Stimulated activated CD8-positive, alpha-beta memory T cell treated with anti-CD3 and anti-CD28 coated beads, Interleukin-15, amount 100 ng/mL, for 1 hour (primary cell): ENCODE measurements around the gene RNF126.

Experiments
- DNase-seq: peaks from one replicate; pipeline ENCODE4 v3.0.0-alpha.2; 2020; ENCODE audit warnings: low read depth

The RNF126 gene

GRCh38 chr19:662207-662961 is 630 bp downstream of the RNF126 start:
- peak; percentile 36 for DNase-seq

GRCh38 chr19:661427-662196 is 1.4 kb downstream of the RNF126 start:
- peak; percentile 49 for DNase-seq

DNA sequence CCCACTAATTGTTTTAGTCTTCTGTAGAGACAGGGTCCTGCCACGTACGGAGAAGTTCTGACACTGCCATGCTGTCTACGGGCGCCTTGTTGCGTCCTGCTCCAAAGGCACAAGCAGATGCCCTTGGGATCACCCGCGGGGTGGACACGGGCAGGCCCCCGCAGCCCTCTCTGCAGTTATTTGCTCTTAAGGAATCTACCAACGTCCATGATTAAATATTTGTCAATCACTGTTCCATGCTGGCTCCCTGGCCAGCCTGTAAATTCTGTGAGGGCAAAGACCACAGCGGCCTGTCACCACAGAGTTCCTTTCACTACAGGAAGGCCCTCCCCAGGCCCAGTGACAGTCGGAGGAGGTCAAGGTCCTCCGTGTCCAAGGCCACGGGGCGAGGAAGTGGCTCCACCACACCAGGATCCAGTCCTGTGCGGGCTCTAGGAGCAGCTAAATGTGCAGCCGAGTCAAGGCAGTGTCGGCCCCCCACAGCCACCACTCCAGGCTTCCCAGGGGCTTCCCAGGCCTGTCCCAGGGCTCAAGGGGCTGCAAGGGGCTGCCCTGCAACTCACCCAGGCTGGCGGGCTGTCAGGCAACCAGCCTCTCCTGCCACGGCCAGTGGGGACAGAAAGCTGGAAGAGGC is 2.1 kb downstream of the RNF126 start:
- DNase-seq = no peak

DNA sequence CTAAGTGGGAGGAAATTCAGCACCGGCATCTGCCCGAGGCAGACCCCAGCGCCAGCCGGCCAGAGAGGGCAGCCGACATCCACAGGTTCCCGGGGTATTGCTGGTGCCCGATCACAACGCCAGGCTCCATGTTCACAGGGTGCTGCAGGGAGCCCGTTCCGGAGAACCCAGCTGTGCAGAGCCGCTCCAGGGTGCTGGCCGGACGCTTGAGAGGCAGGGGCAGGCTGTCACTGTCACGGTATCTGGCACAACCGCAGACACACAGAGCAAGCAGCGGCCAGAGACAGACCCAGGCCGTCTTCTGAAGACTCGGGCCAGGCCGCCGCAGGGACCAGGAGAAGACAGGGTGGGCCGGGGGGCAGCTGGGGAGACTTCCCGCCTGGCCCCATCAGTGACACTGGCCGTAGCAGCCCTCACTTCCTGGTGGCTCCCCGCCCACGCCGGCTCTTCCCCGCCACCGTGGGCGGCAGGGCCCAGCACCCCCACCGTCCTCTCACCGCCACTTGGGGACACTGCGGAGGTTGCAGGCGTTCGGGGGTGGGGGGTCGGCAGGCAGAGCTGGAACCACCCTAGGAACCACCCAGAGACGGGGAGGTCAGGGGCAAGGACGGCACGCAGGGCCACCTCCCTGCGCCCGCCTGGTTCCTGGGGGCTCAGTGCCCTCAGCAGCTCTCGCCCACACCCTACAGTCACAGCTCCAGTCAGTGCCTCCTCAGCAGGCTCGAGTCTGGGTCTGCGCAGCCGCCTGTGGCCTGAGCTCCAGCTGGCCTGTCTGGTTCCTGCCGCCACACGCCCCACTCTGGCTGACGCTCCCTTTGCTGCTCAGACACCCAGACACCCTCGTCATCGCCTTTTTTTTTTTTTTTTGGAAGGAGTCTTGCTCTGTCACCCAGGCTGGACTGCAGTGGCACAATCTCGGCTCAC is 3.8 kb downstream of the RNF126 start:
- DNase-seq = no peak

- no peak for DNase-seq
These were observed 4.8 kb downstream of the RNF126 start for GRCh38 chr19:658059-658839.

DNA sequence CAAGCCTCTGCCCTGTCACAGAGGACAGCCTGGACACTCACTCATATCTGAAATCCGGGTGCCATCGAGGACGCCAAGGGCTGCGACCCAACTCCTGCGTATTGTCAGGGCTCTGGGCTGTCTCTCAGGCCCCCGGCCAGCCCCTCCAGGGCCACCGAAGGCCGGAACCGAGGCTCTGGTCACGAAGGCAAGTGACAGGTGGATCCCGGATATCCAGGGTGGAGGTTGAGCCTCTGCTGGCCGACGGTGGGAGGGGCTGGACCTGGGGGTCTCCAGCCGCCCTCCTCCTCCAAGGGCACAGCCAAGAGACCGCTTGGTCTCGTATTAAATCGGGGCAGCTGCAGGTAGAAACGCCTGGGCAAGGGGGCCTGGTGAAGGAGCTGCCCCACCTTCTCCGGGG is 5.4 kb downstream of the RNF126 start:
- DNase-seq = no peak

DNA sequence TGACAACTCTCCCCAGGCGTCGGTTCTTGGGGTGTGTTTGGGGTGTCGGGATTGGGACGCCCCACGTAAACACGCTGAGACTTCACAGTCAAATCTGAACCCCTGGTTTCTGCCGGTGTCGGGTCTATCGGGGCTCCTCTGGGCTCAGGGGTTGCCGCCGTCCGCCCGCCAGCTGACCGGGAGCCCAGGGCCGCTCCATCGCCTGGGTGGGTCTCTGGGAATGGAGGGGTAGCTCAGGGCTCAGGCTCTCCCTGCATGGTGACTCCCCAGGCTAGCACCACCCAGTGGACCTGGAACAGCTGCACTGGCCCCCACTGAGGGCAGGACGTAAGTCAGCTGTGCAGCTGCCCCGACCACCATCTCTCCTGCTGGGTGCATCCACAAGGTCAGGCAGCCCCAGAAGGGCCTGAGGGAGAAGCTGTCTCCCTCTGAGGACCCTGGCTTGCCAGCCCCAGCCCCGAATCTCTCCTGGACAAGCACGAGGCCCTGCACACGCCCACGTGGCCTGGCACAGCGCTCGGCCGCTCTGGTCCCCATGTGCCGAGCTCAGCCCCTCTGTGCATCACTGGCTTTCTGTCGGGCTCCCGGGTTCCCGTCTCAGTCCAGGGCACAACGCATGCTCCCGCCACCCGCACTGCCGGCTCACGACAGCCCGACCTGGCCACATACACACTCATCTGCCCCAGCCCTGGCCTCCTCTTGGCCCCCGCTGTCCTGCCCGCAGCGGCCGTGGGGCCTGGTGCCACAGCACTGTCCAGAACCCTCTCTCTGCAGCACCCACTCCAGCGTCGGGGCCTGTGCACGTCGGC is 6.1 kb downstream of the RNF126 start:
- DNase-seq = no peak

GRCh38 chr19:655691-656090 is 7.3 kb downstream of the RNF126 start:
- DNase-seq = no peak

GRCh38 chr19:653425-653824 is 9.6 kb downstream of the RNF126 start:
- no peak for DNase-seq

GRCh38 chr19:652467-653389 is 10.3 kb downstream of the RNF126 start:
- no peak for DNase-seq

DNA sequence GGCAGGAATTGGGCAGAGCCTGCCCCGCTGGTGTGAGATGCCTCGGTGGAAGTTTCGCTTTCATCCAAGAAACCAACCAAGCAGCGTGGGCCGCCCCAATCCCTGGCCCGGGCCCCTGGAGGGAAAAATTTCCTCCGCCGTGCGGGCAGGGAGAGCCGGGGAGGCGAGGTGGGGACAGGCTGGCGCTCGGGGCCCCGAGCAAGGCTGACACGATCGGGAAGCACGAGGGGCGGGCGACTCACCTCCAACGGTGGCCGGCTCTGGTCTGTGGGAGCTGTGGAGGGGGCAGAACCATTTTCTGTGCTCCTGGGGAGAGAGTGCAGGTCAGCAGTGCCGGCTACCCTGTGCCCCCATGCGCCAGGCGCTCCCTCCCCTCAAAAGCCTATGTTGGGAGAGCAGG is 11.0 kb downstream of the RNF126 start:
- no peak for DNase-seq

DNA sequence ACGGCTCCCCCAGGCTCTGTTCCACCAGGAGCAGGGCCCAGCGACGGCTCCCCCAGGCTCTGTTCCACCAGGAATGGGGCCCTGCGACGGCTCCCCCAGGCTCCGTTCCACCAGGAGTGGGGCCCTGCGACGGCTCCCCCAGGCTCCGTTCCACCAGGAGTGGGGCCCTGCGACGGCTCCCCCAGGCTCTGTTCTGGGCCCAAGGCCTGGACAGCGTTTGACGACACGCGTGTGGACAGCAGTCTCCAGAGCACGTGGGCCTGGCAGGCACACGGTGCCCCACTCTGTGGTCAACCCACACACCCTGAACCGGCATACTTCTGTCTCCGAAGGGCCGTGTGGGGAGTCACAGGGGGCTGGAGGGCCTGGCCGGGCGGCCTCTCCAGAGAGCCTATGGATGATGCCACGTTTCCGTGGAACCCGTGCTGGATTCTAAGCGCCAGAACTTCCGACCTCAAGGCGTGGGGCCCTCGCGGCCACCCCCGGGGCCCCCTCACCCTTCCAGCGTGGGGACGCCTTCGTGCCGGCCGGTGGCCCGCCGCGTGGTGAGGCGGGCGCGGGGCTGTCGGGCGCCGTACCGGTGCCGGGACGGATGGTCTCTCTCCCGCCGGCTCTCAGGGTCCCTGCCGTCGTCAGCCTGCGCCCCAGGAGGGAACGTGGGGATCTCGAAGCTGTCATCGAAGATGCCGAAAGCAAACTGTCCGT is 11.7 kb downstream of the RNF126 start:
- no peak for DNase-seq

DNA sequence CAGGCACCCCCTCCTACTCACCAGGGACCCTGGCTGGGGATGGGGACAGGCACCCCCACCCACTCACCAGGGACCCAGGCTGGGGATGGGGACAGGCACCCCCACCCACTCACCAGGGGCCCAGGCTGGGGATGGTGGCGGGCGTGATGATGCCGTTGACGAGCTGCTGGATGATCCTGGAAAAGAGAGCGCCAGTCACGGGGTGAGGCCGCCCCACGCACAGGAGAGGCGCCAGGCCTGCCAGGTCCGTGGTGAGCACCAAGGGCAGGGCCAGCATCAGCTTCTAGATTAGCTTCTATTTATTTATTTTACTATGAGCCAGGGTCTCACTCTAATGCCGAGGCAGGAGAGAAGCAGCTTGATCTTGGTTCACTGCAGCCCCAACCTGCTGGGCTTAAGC is 12.9 kb downstream of the RNF126 start:
- no peak for DNase-seq

GRCh38 chr19:648904-649801 is 13.9 kb downstream of the RNF126 start:
- no peak for DNase-seq

DNA sequence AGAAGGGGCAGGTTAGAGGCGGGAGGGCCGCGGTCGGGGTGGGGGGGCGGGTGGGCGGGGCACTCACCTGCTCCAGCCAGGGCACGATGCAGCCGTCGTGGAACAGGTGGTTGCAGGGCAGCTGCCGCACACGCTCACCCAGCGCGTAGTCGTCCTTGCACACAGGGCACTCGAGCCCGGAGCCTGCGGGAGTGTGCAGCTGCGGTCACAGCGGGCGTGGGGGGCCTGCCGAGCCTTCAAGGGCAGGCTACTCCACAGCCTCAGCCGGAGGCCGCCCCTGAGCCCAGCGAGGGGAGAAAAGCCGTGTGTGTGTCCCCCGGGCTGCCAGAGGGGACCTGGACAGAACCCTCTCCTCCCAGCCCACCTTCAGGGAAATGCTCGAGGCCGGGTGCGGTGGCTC is 14.7 kb downstream of the RNF126 start:
- DNase-seq = no peak

DNA sequence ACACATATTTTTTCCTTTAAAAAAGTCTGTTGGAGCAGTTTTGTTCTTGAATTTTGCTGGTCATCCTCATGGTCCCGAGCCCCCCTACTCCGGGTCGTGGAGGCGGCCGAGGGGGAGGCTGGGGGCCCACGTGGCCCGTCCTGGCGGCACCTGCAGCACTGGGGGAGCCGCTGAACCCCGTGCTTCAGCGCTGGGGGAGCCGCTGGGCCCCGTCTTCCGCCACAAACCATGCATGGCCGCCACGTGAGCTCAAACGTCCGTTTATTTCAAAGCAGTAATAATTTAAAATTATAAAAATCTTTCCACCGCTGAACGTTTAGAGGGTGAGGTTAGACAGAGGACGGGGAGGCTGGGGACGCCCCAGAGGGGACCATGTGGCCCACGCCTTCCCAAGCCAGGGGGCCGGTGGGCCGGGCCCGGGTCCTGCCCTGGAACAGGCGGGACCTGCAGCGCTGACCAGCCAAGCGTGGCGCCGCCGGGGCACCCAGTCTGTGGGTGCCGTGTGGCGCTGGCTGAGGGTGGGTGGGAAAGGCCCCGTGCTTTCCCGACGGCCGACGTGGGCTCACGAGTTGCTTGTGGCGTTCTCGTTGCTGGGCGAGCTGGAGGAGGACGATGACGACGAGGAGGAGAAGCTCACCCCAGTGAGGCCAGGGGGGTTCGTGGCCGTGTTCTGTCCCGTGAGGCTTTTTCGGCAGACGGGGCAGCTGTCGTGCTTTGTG is 15.3 kb downstream of the RNF126 start:
- DNase-seq = no peak
